ENCODE measurements around the gene MLH1. TPM values are rescaled to one million over a fixed set of nuclear protein-coding genes. Genes with fewer than 3 reads are reported as not detected.
A peak's percentile ranks its signal among the peaks of the same experiment; 100 is the strongest.

MLH1 gene
- total RNA-seq (2022) (49.6 and 51.0 TPM in 2 replicates), Bru-seq, nascent RNA (percentile 78 among the genes with signal in this experiment), BruChase-seq, experiment 1, labeled RNA remaining after a 2-hour chase (percentile 73 among the genes with signal in this experiment), BruChase-seq, experiment 2, labeled RNA remaining after a 6-hour chase (percentile 72 among the genes with signal in this experiment)
- long read RNA-seq, transcript MLH1-201 (19 exons, 2,752 nt), result major isoform, 58 of 95 reads
- long read RNA-seq, partial matches to known transcripts, result 9 of 95 reads
- long read RNA-seq, other reads (novel, unspliced or antisense), result 25 of 95 reads

DNA sequence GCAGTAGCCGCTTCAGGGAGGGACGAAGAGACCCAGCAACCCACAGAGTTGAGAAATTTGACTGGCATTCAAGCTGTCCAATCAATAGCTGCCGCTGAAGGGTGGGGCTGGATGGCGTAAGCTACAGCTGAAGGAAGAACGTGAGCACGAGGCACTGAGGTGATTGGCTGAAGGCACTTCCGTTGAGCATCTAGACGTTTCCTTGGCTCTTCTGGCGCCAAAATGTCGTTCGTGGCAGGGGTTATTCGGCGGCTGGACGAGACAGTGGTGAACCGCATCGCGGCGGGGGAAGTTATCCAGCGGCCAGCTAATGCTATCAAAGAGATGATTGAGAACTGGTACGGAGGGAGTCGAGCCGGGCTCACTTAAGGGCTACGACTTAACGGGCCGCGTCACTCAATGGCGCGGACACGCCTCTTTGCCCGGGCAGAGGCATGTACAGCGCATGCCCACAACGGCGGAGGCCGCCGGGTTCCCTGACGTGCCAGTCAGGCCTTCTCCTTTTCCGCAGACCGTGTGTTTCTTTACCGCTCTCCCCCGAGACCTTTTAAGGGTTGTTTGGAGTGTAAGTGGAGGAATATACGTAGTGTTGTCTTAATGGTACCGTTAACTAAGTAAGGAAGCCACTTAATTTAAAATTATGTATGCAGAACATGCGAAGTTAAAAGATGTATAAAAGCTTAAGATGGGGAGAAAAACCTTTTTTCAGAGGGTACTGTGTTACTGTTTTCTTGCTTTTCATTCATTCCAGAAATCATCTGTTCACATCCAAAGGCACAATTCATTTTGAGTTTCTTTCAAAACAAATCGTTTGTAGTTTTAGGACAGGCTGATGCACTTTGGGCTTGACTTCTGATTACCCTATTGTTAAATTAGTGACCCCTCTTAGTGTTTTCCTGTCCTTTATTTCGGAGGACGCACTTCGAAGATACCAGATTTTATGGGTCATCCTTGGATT is at the start of gene MLH1:
Gene MLH1 (plus strand): TSS at position 193 of the 958 bp plus-strand sequence. CDS start 30 bp downstream, at position 223.
- intact Hi-C loops (cut with micrococcal nuclease; ENCODE audit: unreplicated experiment), result loop anchor here (1.0 kb wide), 2 partner anchors 28 to 220 kb away; no protein-coding TSS in a partner anchor
- Histone ChIP-seq H3K9me3 (no peaks in the 10 kb centered on the region), H3K4me3 (ENCODE audit: low read depth, low read length) (peak within 1 kb of the TSS; percentile 81), H3K36me3 (ENCODE audit: control insufficient read depth, insufficient read depth, low read length) (no peaks in the 10 kb centered on the region; the same call in none of the 2 replicates), H3K27me3 (replicated peaks; ENCODE audit: control insufficient read depth, insufficient read depth, low read length) (no peaks in the 10 kb centered on the region), H3K4me1 (no peaks in the 10 kb centered on the region)
- no peak within 1 kb of the TSS for H3K4me3 Mint-ChIP-seq (ENCODE audit: unreplicated experiment)
- peaks cover 42% of the 10 kb centered on the region for H3K36me3 Mint-ChIP-seq (ENCODE audit: insufficient read depth, unreplicated experiment)
- no peak for TF ChIP-seq CTCF (IDR thresholded peaks at IDR 0.05; ENCODE audit: insufficient read depth in 1 of 2, low read depth in 1 of 2, low read length in 1 of 2, severe bottlenecking in 1 of 2, unreplicated experiment in 1 of 2)
- no peaks in the 10 kb centered on the region for H3K27me3 Mint-ChIP-seq (ENCODE audit: insufficient read depth, unreplicated experiment)
- TSS peak; percentile 84 for BruUV-seq (replicated peaks)
- peak; percentile 99 to 100 for DNase-seq
- ChIA-PET CTCF (interaction anchor here (0.7 to 2.3 kb wide), 7 partner anchors 28 to 260 kb away, joined by 3 to 22 read pairs (median 3); no protein-coding TSS in a partner anchor), POLR2A (interaction anchor here (0.6 to 1.8 kb wide), 13 partner anchors 12 to 1171 kb away, joined by 3 to 20 read pairs (median 4); partner anchors contain the start of gene TRANK1)
- H3K27ac Mint-ChIP-seq (ENCODE audit: unreplicated experiment), result no peak within 1 kb of the TSS
- no peaks in the 10 kb centered on the region for H3K4me1 Mint-ChIP-seq (ENCODE audit: low read depth, unreplicated experiment)
- no peaks in the 10 kb centered on the region for H3K9me3 Mint-ChIP-seq (ENCODE audit: unreplicated experiment)

GRCh38 chr3:36943601-36944000 is 49.7 kb upstream of the MLH1 start:
- BruUV-seq (replicated peaks), result no TSS peak
- Mint-ChIP-seq H3K4me1 (ENCODE audit: low read depth, unreplicated experiment) (no peaks in the 10 kb centered on the region), H3K4me3 (ENCODE audit: unreplicated experiment) (peak overlapping the region; percentile 81), H3K9me3 (ENCODE audit: unreplicated experiment) (peaks cover 6% of the 10 kb centered on the region), H3K36me3 (ENCODE audit: insufficient read depth, unreplicated experiment) (peaks cover 2% of the 10 kb centered on the region), H3K27me3 (ENCODE audit: insufficient read depth, unreplicated experiment) (no peaks in the 10 kb centered on the region), H3K27ac (ENCODE audit: unreplicated experiment) (peak overlapping the region; percentile 55)
- Histone ChIP-seq H3K4me1 (peaks cover 7% of the 10 kb centered on the region; the same call in 1 of the 2 replicates), H3K36me3 (ENCODE audit: control insufficient read depth, insufficient read depth, low read length) (no peaks in the 10 kb centered on the region), H3K4me3 (ENCODE audit: low read depth, low read length) (peak overlapping the region; percentile 73), H3K27me3 (replicated peaks; ENCODE audit: control insufficient read depth, insufficient read depth, low read length) (no peaks in the 10 kb centered on the region), H3K9me3 (peaks cover 16% of the 10 kb centered on the region)
- intact Hi-C loops (cut with micrococcal nuclease; ENCODE audit: unreplicated experiment), result no loop called here
- POLR2A ChIA-PET, result no interaction called here
- CTCF ChIA-PET, result interaction anchor here (1.0 to 2.0 kb wide), 3 partner anchors 15 to 151 kb away, joined by 3 to 10 read pairs (median 9); no protein-coding TSS in a partner anchor
- no peak for TF ChIP-seq CTCF (IDR thresholded peaks at IDR 0.05; ENCODE audit: insufficient read depth in 1 of 2, low read depth in 1 of 2, low read length in 1 of 2, severe bottlenecking in 1 of 2, unreplicated experiment in 1 of 2)
- no peak for DNase-seq

Data from Caco-2 (cell line).